Gastrocnemius medialis (tissue), 4 donors: ENCODE results near the gene SLC9B2. TPM values are rescaled to one million over a fixed set of nuclear protein-coding genes. Genes with fewer than 3 reads are reported as not detected.

Source experiments
- ATAC-seq, 2 donors: fragments of 150-250 bp; one replicate each; pipeline ENCODE4 v1.9.1; 2016
- DNase-seq, 2 donors: peaks; one replicate each; pipeline ENCODE4 v3.0.0-alpha.2; 2019
- H3K27ac ChIP-seq, 4 donors: fragments of 200-600 bp; sonication (generic); 1 replicate in 1 of 4; 2 replicates in 3 of 4; pipeline ENCODE4 v1.5.1; 2016 to 2018; ENCODE audit warnings: mild to moderate bottlenecking in 2 of 4, moderate library complexity in 1 of 4
- H3K27me3 ChIP-seq, 3 donors: fragments of 200-600 bp; sonication (generic) in 2 of 3; 1 replicate in 1 of 3; 2 replicates in 2 of 3; pipeline versions ENCODE4 v1.5.1 to v1.6.0; 2016 to 2019; ENCODE audit warnings: mild to moderate bottlenecking in 1 of 3, moderate library complexity in 1 of 3
- H3K36me3 ChIP-seq, 2 donors: fragments of 200-600 bp; sonication (generic) in 1 of 2; one replicate each; pipeline ENCODE4 v1.5.1; 2017 to 2018
- H3K4me1 ChIP-seq, 2 donors: fragments of 200-600 bp; sonication (generic) in 1 of 2; one replicate each; pipeline ENCODE4 v1.5.1; 2016 to 2017; ENCODE audit warnings: mild to moderate bottlenecking in 2 of 2
- H3K4me3 ChIP-seq, 4 donors: fragments of 200-600 bp; sonication (generic) in 3 of 4; 1 replicate in 1 of 4; 2 replicates in 3 of 4; pipeline ENCODE4 v1.5.1; 2016 to 2019; ENCODE audit warnings: mild to moderate bottlenecking in 2 of 4
- H3K9me3 ChIP-seq, 3 donors: fragments of 200-600 bp; sonication (generic) in 2 of 3; 1 replicate in 1 of 3; 2 replicates in 2 of 3; pipeline ENCODE4 v1.5.1; 2016 to 2019
- POLR2A ChIP-seq, 2 donors: fragments of 450-650 bp; IDR thresholded peaks; one replicate each; pipeline ENCODE4 v1.6.1; 2017; ENCODE audit warnings: antibody characterized with exemption in 2 of 2, mild to moderate bottlenecking in 2 of 2, moderate library complexity in 2 of 2
- in situ Hi-C, 4 donors: fragments of 200-750 bp; cut with MboI; loops; one replicate each; pipeline versions ENCODE4 v1.15.0 to v1.8.0; 2017; ENCODE audit warnings: low sequenced_read_pairs in 4 of 4
- intact Hi-C: fragments of 100-400 bp; cut with DNase I; formaldehyde crosslinking; loops from one replicate; pipeline ENCODE4 v1.15.1; 2023; ENCODE audit warnings: low total_unique reads
- total RNA-seq, 4 donors: library from RNA; depleted of rRNA; stranded (reverse); fragments of >200 nt; gene quantifications; one replicate each; pipeline versions ENCODE4 v1.1.0 to v1.2.3, GENCODE V29; 2016
- TF ChIP-seq, protein P1 (sequence below), 5 experiments: fragments of 450-650 bp in 3 of 5; fragments of 200-600 bp in 2 of 5; sonication (generic) in 2 of 5; IDR thresholded peaks in 4 of 5; conservative IDR thresholded peaks in 1 of 5; 1 replicate in 4 of 5; 2 replicates in 1 of 5; pipeline ENCODE4 v1.5.1; 2016 to 2019; ENCODE audit warnings: antibody characterized with exemption in 5 of 5, mild to moderate bottlenecking in 3 of 5, moderate library complexity in 3 of 5

SLC9B2 gene
- total RNA-seq, 4 donors from 2014 or later = 2.0 to 6.1 (median 2.3) TPM

GRCh38 chr4:103030791-103031190 lies 45.8 kb downstream of the SLC9B2 start:
- no peak for ATAC-seq
- in situ Hi-C loops (no loop called here), intact Hi-C loops (no loop called here)
- Histone ChIP-seq H3K4me1 (no peaks in the 10 kb centered on the region), H3K27me3 (no peaks in the 10 kb centered on the region), H3K27ac (no peak overlapping the region), H3K36me3 (no peaks in the 10 kb centered on the region), H3K9me3 (no peaks in the 10 kb centered on the region), H3K4me3 (no peak overlapping the region)
- DNase-seq = no peak
- TF ChIP-seq, protein P1, sequence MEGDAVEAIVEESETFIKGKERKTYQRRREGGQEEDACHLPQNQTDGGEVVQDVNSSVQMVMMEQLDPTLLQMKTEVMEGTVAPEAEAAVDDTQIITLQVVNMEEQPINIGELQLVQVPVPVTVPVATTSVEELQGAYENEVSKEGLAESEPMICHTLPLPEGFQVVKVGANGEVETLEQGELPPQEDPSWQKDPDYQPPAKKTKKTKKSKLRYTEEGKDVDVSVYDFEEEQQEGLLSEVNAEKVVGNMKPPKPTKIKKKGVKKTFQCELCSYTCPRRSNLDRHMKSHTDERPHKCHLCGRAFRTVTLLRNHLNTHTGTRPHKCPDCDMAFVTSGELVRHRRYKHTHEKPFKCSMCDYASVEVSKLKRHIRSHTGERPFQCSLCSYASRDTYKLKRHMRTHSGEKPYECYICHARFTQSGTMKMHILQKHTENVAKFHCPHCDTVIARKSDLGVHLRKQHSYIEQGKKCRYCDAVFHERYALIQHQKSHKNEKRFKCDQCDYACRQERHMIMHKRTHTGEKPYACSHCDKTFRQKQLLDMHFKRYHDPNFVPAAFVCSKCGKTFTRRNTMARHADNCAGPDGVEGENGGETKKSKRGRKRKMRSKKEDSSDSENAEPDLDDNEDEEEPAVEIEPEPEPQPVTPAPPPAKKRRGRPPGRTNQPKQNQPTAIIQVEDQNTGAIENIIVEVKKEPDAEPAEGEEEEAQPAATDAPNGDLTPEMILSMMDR (IDR thresholded peaks at IDR 0.05 in 4 of 5, conservative IDR thresholded peaks at IDR 0.05 in 1 of 5) = no peak
- TF ChIP-seq POLR2A (IDR thresholded peaks at IDR 0.05) = no peak

- Histone ChIP-seq H3K36me3 (no peaks in the 10 kb centered on the region), H3K4me3 (no peak overlapping the region), H3K27me3 (no peaks in the 10 kb centered on the region), H3K9me3 (no peaks in the 10 kb centered on the region), H3K27ac (no peak overlapping the region), H3K4me1 (no peaks in the 10 kb centered on the region)
- in situ Hi-C loops = no loop called here
- DNase-seq = no peak
- ATAC-seq = no peak
- no peak for TF ChIP-seq POLR2A (IDR thresholded peaks at IDR 0.05)
- TF ChIP-seq, protein P1 (IDR thresholded peaks at IDR 0.05 in 4 of 5, conservative IDR thresholded peaks at IDR 0.05 in 1 of 5) = no peak
- intact Hi-C loops = no loop called here
Measured at GRCh38 chr4:103029300-103029699, 47.3 kb downstream of the SLC9B2 start.

DNA sequence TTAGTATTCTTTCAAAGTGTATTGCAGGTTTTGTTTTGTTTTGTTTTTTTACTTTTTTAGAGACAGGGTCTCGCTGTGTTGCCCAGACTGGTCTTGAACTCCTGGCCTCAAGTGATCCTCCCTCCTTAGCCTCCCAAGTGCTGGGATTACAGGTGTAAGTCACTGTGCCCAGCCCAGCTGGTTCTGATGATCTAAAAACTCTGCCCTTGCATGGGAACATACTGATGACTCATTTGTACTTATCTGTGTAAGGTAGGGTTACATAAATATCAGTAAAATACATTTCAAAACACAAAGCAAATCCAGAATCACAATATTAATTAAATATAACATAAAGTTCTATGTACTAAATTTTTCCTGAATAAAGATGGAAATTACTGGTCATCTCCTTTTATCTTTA lies 49.7 kb downstream of the SLC9B2 start:
- Histone ChIP-seq H3K27me3 (no peaks in the 10 kb centered on the region), H3K9me3 (no peaks in the 10 kb centered on the region), H3K4me3 (no peak overlapping the region), H3K4me1 (no peaks in the 10 kb centered on the region), H3K36me3 (no peaks in the 10 kb centered on the region), H3K27ac (no peak overlapping the region)
- in situ Hi-C loops = no loop called here
- TF ChIP-seq, protein P1 (IDR thresholded peaks at IDR 0.05 in 4 of 5, conservative IDR thresholded peaks at IDR 0.05 in 1 of 5) = no peak
- TF ChIP-seq POLR2A (IDR thresholded peaks at IDR 0.05) = no peak
- intact Hi-C loops = no loop called here
- ATAC-seq (no peak), DNase-seq (no peak)

DNA sequence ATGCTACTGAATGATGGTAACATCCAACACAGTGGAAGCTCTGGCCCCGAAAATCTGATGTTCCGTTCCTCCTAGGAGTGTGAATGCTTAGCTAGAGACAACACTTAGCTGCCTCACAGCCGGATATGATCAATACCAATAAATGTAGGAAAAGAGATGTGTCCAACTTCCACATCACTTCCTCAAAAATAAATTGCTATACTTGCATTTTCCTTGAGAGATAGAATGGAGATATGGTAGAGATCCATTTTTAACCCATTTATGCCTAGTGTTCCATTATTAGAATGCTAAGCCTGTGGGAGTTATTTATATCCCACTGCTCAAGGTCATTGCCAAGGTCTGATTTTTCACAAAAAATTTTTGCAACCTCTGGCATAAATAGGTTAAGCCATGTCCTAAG lies 51.6 kb downstream of the SLC9B2 start:
- intact Hi-C loops = no loop called here

More for the DNA sequence above, 51.6 kb downstream of the SLC9B2 start:
- TF ChIP-seq, protein P1 (IDR thresholded peaks at IDR 0.05 in 4 of 5, conservative IDR thresholded peaks at IDR 0.05 in 1 of 5) = no peak
- no peak for TF ChIP-seq POLR2A (IDR thresholded peaks at IDR 0.05)
- H3K4me1 ChIP-seq = peaks cover 4 to 12% of the 10 kb centered on the region in 2 donors
- in situ Hi-C loops = loop anchor here in 1 of 4 donors (25.0 kb wide), 1 partner anchor 588 kb away; no protein-coding TSS in a partner anchor
- no peaks in the 10 kb centered on the region for H3K36me3 ChIP-seq
- ATAC-seq (no peak), DNase-seq (no peak)
- H3K27me3 ChIP-seq = no peaks in the 10 kb centered on the region
- H3K27ac ChIP-seq = no peak overlapping the region
- H3K4me3 ChIP-seq = no peak overlapping the region
- no peaks in the 10 kb centered on the region for H3K9me3 ChIP-seq
